Astrocyte (in vitro differentiated cells and primary cell): ENCODE measurements around the gene BRSK1.

Experiments used
- CTCF ChIP-seq: IDR thresholded peaks from 2 replicates; pipeline ENCODE4 v1.5.1; 2011; ENCODE audit warnings: low read depth, mild to moderate bottlenecking, inconsistent platforms, low read length, moderate library complexity; ENCODE audit not compliant: insufficient read depth
- EZH2 ChIP-seq: IDR thresholded peaks from 2 replicates; pipeline ENCODE4 v1.6.1; 2012; ENCODE audit warnings: mild to moderate bottlenecking, low read length, inconsistent platforms; ENCODE audit not compliant: insufficient read depth

- TF ChIP-seq CTCF, result no peak
- no peak for TF ChIP-seq EZH2
These were observed 5.5 kb downstream of the BRSK1 start for GRCh38 chr19:55289117-55289796.
